Measurements from ENCODE around the gene ASB16. TPM values are rescaled to one million over a fixed set of nuclear protein-coding genes. Genes with fewer than 3 reads are reported as not detected.

ASB16 gene
- total and polyA plus RNA-seq, 2 donors (not counting 3 experiments of a cell fraction or from before 2014, with no cell fraction given) = not detected

DNA sequence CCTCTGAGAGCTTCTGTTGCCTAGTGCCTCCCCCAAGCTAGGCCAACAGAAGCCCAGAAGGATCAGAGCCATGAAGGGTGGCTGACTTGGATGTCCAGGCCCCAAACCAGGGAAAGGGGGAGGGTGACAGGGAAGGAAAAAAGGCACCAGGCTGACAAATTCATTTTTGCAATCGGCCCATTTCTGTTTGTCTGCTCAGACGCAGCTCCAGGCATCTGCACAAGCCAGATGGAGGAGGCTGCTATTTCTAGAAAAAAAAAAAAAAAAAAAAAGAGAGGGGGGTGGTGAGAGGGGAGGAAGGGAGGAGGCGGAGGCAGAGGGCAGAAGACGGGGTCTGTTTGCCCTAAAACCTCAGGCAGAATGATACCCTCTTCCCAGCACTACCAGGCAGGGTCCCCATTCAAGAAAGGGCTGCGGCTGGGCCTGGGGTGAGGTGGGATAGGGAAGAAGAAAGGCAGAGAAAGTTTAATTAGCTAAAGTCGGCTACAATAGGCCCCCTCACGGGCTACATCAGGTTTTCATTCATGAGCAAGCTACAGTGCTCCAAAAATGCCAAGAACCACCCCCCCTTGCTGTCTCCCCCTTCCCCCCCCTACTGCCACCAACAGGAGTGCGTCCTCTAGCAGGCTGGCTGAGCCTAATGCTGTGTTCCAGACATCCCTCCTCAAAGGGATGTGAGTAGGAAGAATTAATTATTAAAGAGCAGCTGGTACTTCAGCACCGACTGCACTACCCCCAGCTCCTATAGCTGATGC lies 49.5 kb upstream of the ASB16 start:
- FAIRE-seq = no peak

More for the DNA sequence above, 49.5 kb upstream of the ASB16 start:
- intact Hi-C loops (cut with micrococcal nuclease) = no loop called here
- dilution Hi-C loops (cut with MboI; ENCODE audit: extremely low pct_ligation_motif_present, low sequenced_read_pairs) = no loop called here
- H3K9ac ChIP-seq (replicated peaks; ENCODE audit: extremely low read depth, insufficient read depth, low read length) = no peak overlapping the region
- H3K27ac ChIP-seq (ENCODE audit: insufficient read depth, low read depth, low read length) = no peak overlapping the region
- peaks cover 0 to under 1% of the 10 kb centered on the region in 2 experiments for H3K36me3 ChIP-seq (ENCODE audit: control insufficient read depth in 2 of 2, extremely low read depth in 1 of 2, insufficient read depth in 2 of 2, low read length in 2 of 2)
- ChIA-PET POLR2A (interaction anchor here (0.9 kb wide), 1 partner anchor 9 kb away, joined by 8 read pairs; no protein-coding TSS in a partner anchor), CTCF (interaction anchor here (0.8 to 1.5 kb wide), 6 partner anchors 11 to 177 kb away, joined by 3 to 4 read pairs (median 3); no protein-coding TSS in a partner anchor)
- H3K4me1 ChIP-seq (ENCODE audit: control insufficient read depth, extremely low read depth, insufficient read depth, low read length) = peaks cover 7% of the 10 kb centered on the region
- no peak overlapping the region for H2AFZ ChIP-seq (ENCODE audit: low read depth, low read length)
- DNase-seq (ENCODE audit: low read depth, low spot score) = no peak
- H3K4me2 ChIP-seq (ENCODE audit: insufficient read depth, low read length) = no peak overlapping the region
- H3K27me3 ChIP-seq (ENCODE audit: control insufficient read depth in 2 of 2, insufficient read depth in 2 of 2, low read length in 2 of 2) = peaks cover 2 to 7% of the 10 kb centered on the region in 2 experiments
- no peaks in the 10 kb centered on the region for H3K9me1 ChIP-seq (replicated peaks; ENCODE audit: control insufficient read depth, extremely low read depth, insufficient read depth, low read length)
- H3K79me2 ChIP-seq (ENCODE audit: control insufficient read depth, insufficient read depth, low read length) = no peaks in the 10 kb centered on the region
- BruUV-seq (replicated peaks) = no TSS peak
- no peak overlapping the region for H3K4me3 ChIP-seq (replicated peaks in 1 of 3; ENCODE audit: insufficient read depth in 1 of 3, low read depth in 1 of 3, low read length in 3 of 3)
- no peaks in the 10 kb centered on the region for H4K20me1 ChIP-seq (replicated peaks; ENCODE audit: control insufficient read depth, extremely low read depth, insufficient read depth, low read length)
- TF ChIP-seq FOS (IDR thresholded peaks at IDR 0.05; ENCODE audit: borderline replicate concordance, insufficient read depth, low read length) (no peak), POLR2AphosphoS5 (IDR thresholded peaks at IDR 0.05; ENCODE audit: insufficient read depth, low read depth, low read length) (no peak), EZH2 (IDR thresholded peaks at IDR 0.05; ENCODE audit: borderline replicate concordance, low read depth, low read length, severe bottlenecking) (no peak), GATA2 (IDR thresholded peaks at IDR 0.05; ENCODE audit: insufficient read depth, insufficient read length, low read depth, low read length) (no peak), POLR2A (IDR thresholded peaks at IDR 0.05; ENCODE audit: low read depth, low read length) (no peak)
- TF ChIP-seq, protein P1, sequence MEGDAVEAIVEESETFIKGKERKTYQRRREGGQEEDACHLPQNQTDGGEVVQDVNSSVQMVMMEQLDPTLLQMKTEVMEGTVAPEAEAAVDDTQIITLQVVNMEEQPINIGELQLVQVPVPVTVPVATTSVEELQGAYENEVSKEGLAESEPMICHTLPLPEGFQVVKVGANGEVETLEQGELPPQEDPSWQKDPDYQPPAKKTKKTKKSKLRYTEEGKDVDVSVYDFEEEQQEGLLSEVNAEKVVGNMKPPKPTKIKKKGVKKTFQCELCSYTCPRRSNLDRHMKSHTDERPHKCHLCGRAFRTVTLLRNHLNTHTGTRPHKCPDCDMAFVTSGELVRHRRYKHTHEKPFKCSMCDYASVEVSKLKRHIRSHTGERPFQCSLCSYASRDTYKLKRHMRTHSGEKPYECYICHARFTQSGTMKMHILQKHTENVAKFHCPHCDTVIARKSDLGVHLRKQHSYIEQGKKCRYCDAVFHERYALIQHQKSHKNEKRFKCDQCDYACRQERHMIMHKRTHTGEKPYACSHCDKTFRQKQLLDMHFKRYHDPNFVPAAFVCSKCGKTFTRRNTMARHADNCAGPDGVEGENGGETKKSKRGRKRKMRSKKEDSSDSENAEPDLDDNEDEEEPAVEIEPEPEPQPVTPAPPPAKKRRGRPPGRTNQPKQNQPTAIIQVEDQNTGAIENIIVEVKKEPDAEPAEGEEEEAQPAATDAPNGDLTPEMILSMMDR (IDR thresholded peaks at IDR 0.05; ENCODE audit: extremely low read depth in 1 of 2, insufficient read depth in 1 of 2, low read depth in 1 of 2, low read length in 2 of 2) = no peak
- TF ChIP-seq, protein P2, sequence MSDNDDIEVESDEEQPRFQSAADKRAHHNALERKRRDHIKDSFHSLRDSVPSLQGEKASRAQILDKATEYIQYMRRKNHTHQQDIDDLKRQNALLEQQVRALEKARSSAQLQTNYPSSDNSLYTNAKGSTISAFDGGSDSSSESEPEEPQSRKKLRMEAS (IDR thresholded peaks at IDR 0.05; ENCODE audit: insufficient read depth, insufficient read length) = no peak
- H3K9me3 ChIP-seq (replicated peaks; ENCODE audit: control insufficient read depth, insufficient read depth, low read length) = no peaks in the 10 kb centered on the region

All from endothelial cell of umbilical vein (primary cell).